PC-3 (cell line): ENCODE measurements around the gene TDRD5.

Source experiments
- EZH2 ChIP-seq: fragments of 300-600 bp; sonication (generic); IDR thresholded peaks from one replicate; pipeline ENCODE4 v1.6.1; 2017; ENCODE audit warnings: antibody characterized with exemption, mild to moderate bottlenecking, low read length; ENCODE audit not compliant: unreplicated experiment
- EZH2phosphoT487 ChIP-seq: fragments of 300-600 bp; sonication (generic); IDR thresholded peaks from 2 replicates; pipeline ENCODE4 v1.6.1; 2018; ENCODE audit warnings: mild to moderate bottlenecking, antibody characterized with exemption, low read length, borderline replicate concordance
- TF ChIP-seq, protein P1 (sequence below): fragments of 300-600 bp; sonication (generic); conservative IDR thresholded peaks from 2 replicates; pipeline ENCODE4 v1.5.1; 2017; ENCODE audit warnings: antibody characterized with exemption, low read depth, mild to moderate bottlenecking, low read length

DNA sequence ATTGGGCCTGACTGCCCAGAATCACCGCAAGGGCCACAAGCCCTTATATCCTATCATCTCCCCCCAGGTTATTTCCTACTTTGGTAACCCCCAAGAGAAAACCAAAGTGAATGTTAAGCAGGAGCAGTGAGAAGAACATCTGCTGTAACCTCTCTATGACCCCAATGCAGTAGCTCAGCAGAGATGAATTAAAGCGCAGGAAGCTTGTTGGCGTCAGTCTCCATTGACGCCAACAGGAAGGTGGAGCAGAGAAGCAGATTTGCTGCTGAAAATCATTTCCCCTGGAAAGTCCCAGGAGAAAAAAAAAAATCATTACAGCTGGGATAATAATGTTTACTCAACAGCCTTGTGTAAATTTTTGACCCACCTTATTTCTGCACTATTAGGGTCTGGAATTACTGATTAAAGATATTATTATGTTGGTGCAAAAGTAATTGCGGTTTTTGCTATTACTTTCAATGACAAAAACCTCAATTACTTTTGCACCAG is 118.3 kb downstream of the TDRD5 start:
- TF ChIP-seq, protein P1, sequence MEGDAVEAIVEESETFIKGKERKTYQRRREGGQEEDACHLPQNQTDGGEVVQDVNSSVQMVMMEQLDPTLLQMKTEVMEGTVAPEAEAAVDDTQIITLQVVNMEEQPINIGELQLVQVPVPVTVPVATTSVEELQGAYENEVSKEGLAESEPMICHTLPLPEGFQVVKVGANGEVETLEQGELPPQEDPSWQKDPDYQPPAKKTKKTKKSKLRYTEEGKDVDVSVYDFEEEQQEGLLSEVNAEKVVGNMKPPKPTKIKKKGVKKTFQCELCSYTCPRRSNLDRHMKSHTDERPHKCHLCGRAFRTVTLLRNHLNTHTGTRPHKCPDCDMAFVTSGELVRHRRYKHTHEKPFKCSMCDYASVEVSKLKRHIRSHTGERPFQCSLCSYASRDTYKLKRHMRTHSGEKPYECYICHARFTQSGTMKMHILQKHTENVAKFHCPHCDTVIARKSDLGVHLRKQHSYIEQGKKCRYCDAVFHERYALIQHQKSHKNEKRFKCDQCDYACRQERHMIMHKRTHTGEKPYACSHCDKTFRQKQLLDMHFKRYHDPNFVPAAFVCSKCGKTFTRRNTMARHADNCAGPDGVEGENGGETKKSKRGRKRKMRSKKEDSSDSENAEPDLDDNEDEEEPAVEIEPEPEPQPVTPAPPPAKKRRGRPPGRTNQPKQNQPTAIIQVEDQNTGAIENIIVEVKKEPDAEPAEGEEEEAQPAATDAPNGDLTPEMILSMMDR, result no peak
- TF ChIP-seq EZH2 (no peak), EZH2phosphoT487 (no peak)
